Measurements from ENCODE around the gene BATF.

The BATF gene

GRCh38 chr14:75595226-75595625 lies 73.0 kb downstream of the BATF start:
- no peak for DNase-seq (ENCODE audit: low spot score)
